ENCODE data around the gene ATP1A2. TPM values are rescaled to one million over a fixed set of nuclear protein-coding genes. Genes with fewer than 3 reads are reported as not detected.

The ATP1A2 gene
- total and polyA plus RNA-seq, 4 donors, result 0.09 to 1.5 (median 0.29) TPM

GRCh38 chr1:160101037-160101716 is 14.4 kb upstream of the ATP1A2 start:
- peak overlapping the region in 1 of 2 donors; percentile 8 for H3K27ac ChIP-seq (ENCODE audit: low read depth in 1 of 2, low read length in 2 of 2)
- peaks cover 14 to 40% (median 33%) of the 10 kb centered on the region in 4 donors for H3K4me1 ChIP-seq (ENCODE audit: control insufficient read depth in 4 of 4, insufficient read depth in 4 of 4, low read length in 3 of 4)
- TF ChIP-seq FOXA1 (IDR thresholded peaks at IDR 0.05) (no peak), SP1 (IDR thresholded peaks at IDR 0.05) (peak; percentile 31), RAD21 (IDR thresholded peaks at IDR 0.05) (peak; percentile 94 to 96), CTCF (IDR thresholded peaks at IDR 0.05; ENCODE audit: low read depth, low read length, missing input control) (peak; percentile 85)
- peak; percentile 73 for DNase-seq (ENCODE audit: low spot score)
- no peak overlapping the region for H3K4me3 ChIP-seq (ENCODE audit: low read depth in 1 of 3, low read length in 3 of 3)
- H3K36me3 ChIP-seq (ENCODE audit: control insufficient read depth in 4 of 4, insufficient read depth in 3 of 4, low read depth in 1 of 4, low read length in 3 of 4), result no peaks in the 10 kb centered on the region
- H3K9me3 ChIP-seq (ENCODE audit: control insufficient read depth in 4 of 4, low read length in 3 of 4), result no peaks in the 10 kb centered on the region
- H3K27me3 ChIP-seq (ENCODE audit: control insufficient read depth in 4 of 4, insufficient read depth in 4 of 4, low read length in 3 of 4), result no peaks in the 10 kb centered on the region
- H3K9ac ChIP-seq (ENCODE audit: low read depth in 1 of 2, low read length in 2 of 2), result peak overlapping the region in 1 of 2 donors; percentile 29
- 33% methylated on average over 13 of the region's 13 CpGs for WGBS

- Histone ChIP-seq H3K9me3 (ENCODE audit: control insufficient read depth in 4 of 4, low read length in 3 of 4) (no peaks in the 10 kb centered on the region), H3K4me1 (ENCODE audit: control insufficient read depth in 4 of 4, insufficient read depth in 4 of 4, low read length in 3 of 4) (peaks cover 11 to 33% (median 26%) of the 10 kb centered on the region in 4 donors), H3K27me3 (ENCODE audit: control insufficient read depth in 4 of 4, insufficient read depth in 4 of 4, low read length in 3 of 4) (no peaks in the 10 kb centered on the region), H3K36me3 (ENCODE audit: control insufficient read depth in 4 of 4, insufficient read depth in 3 of 4, low read depth in 1 of 4, low read length in 3 of 4) (no peaks in the 10 kb centered on the region), H3K27ac (ENCODE audit: low read depth in 1 of 2, low read length in 2 of 2) (no peak overlapping the region), H3K4me3 (ENCODE audit: low read depth in 1 of 3, low read length in 3 of 3) (no peak overlapping the region), H3K9ac (ENCODE audit: low read depth in 1 of 2, low read length in 2 of 2) (no peak overlapping the region)
- WGBS, result 82% methylated on average over 9 of the region's 9 CpGs
- no peak for TF ChIP-seq EGR1 (IDR thresholded peaks at IDR 0.05; ENCODE audit: low read depth in 2 of 2)
- TF ChIP-seq SP1 (IDR thresholded peaks at IDR 0.05), result no peak
- TF ChIP-seq ATF3 (IDR thresholded peaks at IDR 0.05), result no peak
- TF ChIP-seq JUND (IDR thresholded peaks at IDR 0.05), result no peak
- no peak for TF ChIP-seq TAF1 (conservative IDR thresholded peaks at IDR 0.05)
- no peak for TF ChIP-seq YY1 (IDR thresholded peaks at IDR 0.05)
- TF ChIP-seq HNF4G (IDR thresholded peaks at IDR 0.05), result no peak
- no peak for TF ChIP-seq RXRA (IDR thresholded peaks at IDR 0.05)
- TF ChIP-seq CTCF (IDR thresholded peaks at IDR 0.05; ENCODE audit: low read depth, low read length, missing input control), result no peak
- no peak for TF ChIP-seq RAD21 (IDR thresholded peaks at IDR 0.05)
- TF ChIP-seq MAX (IDR thresholded peaks at IDR 0.05), result no peak
- no peak for TF ChIP-seq ZBTB33 (IDR thresholded peaks at IDR 0.05)
- no peak for TF ChIP-seq GABPA (IDR thresholded peaks at IDR 0.05 in 1 of 2, conservative IDR thresholded peaks at IDR 0.05 in 1 of 2)
- no peak for TF ChIP-seq FOXA1 (IDR thresholded peaks at IDR 0.05)
- TF ChIP-seq NR2F2 (IDR thresholded peaks at IDR 0.05), result no peak
- no peak for TF ChIP-seq REST (IDR thresholded peaks at IDR 0.05)
- TF ChIP-seq FOXA2 (IDR thresholded peaks at IDR 0.05), result no peak
- no peak for TF ChIP-seq HNF4A (conservative IDR thresholded peaks at IDR 0.05)
- no peak for DNase-seq (ENCODE audit: low spot score)
Observed at GRCh38 chr1:160101717-160102522, 13.6 kb upstream of the ATP1A2 start.
